Ectodermal cell (in vitro differentiated cells): ENCODE measurements around the gene SLC38A4.

Experiments used
- H3K27ac ChIP-seq: 2 replicates; pipeline ENCODE4 v1.7.0; 2013; ENCODE audit warnings: mild to moderate bottlenecking, low read depth, low read length; ENCODE audit not compliant: insufficient read depth, poor library complexity, severe bottlenecking
- H3K27me3 ChIP-seq: 2 replicates; pipeline ENCODE4 v1.7.0; 2013; ENCODE audit warnings: mild to moderate bottlenecking, low read length; ENCODE audit not compliant: insufficient read depth, control insufficient read depth, poor library complexity, severe bottlenecking
- H3K36me3 ChIP-seq: one replicate; pipeline ENCODE4 v1.7.0; 2013; ENCODE audit warnings: low read length; ENCODE audit not compliant: control insufficient read depth, insufficient read depth
- H3K4me1 ChIP-seq: one replicate; pipeline ENCODE4 v1.7.0; 2013; ENCODE audit warnings: low read length; ENCODE audit not compliant: control insufficient read depth, insufficient read depth
- H3K4me3 ChIP-seq: 2 replicates; pipeline ENCODE4 v1.7.0; 2013; ENCODE audit warnings: low read depth, low read length, control low read depth; ENCODE audit not compliant: insufficient read depth
- H3K9me3 ChIP-seq: 2 replicates; pipeline ENCODE4 v1.7.0; 2013; ENCODE audit warnings: mild to moderate bottlenecking, low read length, moderate library complexity; ENCODE audit not compliant: control insufficient read depth
- WGBS, 2 experiments: methylation state at CpG; one replicate each; pipeline ENCODE4 v1.1.7; 2013; ENCODE audit warnings: missing lambda C conversion rate in 2 of 2; 5-methylcytosine and 5-hydroxymethylcytosine counted together

Gene SLC38A4

GRCh38 chr12:46722394-46723185 lies 103.2 kb downstream of the SLC38A4 start:
- Histone ChIP-seq H3K9me3 (no peaks in the 10 kb centered on the region), H3K4me3 (no peak overlapping the region), H3K27me3 (no peaks in the 10 kb centered on the region), H3K27ac (no peak overlapping the region), H3K4me1 (no peaks in the 10 kb centered on the region), H3K36me3 (no peaks in the 10 kb centered on the region)
- 94 to 97% methylated on average over 3 of the region's 3 CpGs for WGBS, 2 experiments

- whole genome bisulfite sequencing, 2 experiments = 90 to 91% methylated on average over 3 of the region's 3 CpGs
Observed at GRCh38 chr12:46718495-46718894, 107.3 kb downstream of the SLC38A4 start.

GRCh38 chr12:46717868-46718267 lies 107.9 kb downstream of the SLC38A4 start:
- Histone ChIP-seq H3K36me3 (no peaks in the 10 kb centered on the region), H3K4me3 (no peak overlapping the region), H3K4me1 (no peaks in the 10 kb centered on the region), H3K9me3 (no peaks in the 10 kb centered on the region), H3K27me3 (no peaks in the 10 kb centered on the region), H3K27ac (no peak overlapping the region)
- 93 to 97% methylated on average over 3 of the region's 3 CpGs for WGBS, 2 experiments

More at GRCh38 chr12:46718495-46718894, 107.3 kb downstream of the SLC38A4 start:
- Histone ChIP-seq H3K4me3 (no peak overlapping the region), H3K9me3 (no peaks in the 10 kb centered on the region), H3K27ac (no peak overlapping the region), H3K27me3 (no peaks in the 10 kb centered on the region), H3K4me1 (no peaks in the 10 kb centered on the region), H3K36me3 (no peaks in the 10 kb centered on the region)

- Histone ChIP-seq H3K9me3 (no peaks in the 10 kb centered on the region), H3K4me3 (no peak overlapping the region), H3K27me3 (no peaks in the 10 kb centered on the region), H3K27ac (no peak overlapping the region), H3K36me3 (no peaks in the 10 kb centered on the region), H3K4me1 (no peaks in the 10 kb centered on the region)
Observed at GRCh38 chr12:46717159-46717558, 108.6 kb downstream of the SLC38A4 start.
